Hepatocyte (in vitro differentiated cells): Measurements from ENCODE around the gene CHST14. TPM values are rescaled to one million over a fixed set of nuclear protein-coding genes. Genes with fewer than 3 reads are reported as not detected.

ENCODE experiments used
- DNase-seq: peaks from one replicate; pipeline ENCODE4 v3.0.0-alpha.2; 2016; ENCODE audit warnings: low spot score
- H2AFZ ChIP-seq: fragments of 200-600 bp; sonication (generic); 2 replicates; pipeline ENCODE4 v1.6.0; 2016; ENCODE audit warnings: antibody characterized with exemption, mild to moderate bottlenecking
- H3K27ac ChIP-seq: fragments of 200-600 bp; sonication (generic); 2 replicates; pipeline ENCODE4 v1.5.1; 2016; ENCODE audit warnings: mild to moderate bottlenecking
- H3K27me3 ChIP-seq: fragments of 200-600 bp; sonication (generic); 2 replicates; pipeline ENCODE4 v1.6.1; 2016
- H3K36me3 ChIP-seq: fragments of 200-600 bp; sonication (generic); replicated peaks from 2 replicates; pipeline ENCODE4 v1.5.1; 2016; ENCODE audit warnings: low read depth; ENCODE audit not compliant: insufficient read depth
- H3K4me1 ChIP-seq: fragments of 200-600 bp; sonication (generic); 2 replicates; pipeline ENCODE4 v1.5.1; 2016; ENCODE audit warnings: mild to moderate bottlenecking, moderate library complexity; ENCODE audit not compliant: insufficient read depth
- H3K4me2 ChIP-seq: fragments of 200-600 bp; sonication (generic); 2 replicates; pipeline ENCODE4 v1.6.0; 2016
- H3K4me3 ChIP-seq: fragments of 200-600 bp; sonication (generic); 2 replicates; pipeline ENCODE4 v1.5.1; 2016; ENCODE audit warnings: mild to moderate bottlenecking
- H3K79me2 ChIP-seq: fragments of 200-600 bp; sonication (generic); 2 replicates; pipeline ENCODE4 v1.6.0; 2017; ENCODE audit warnings: mild to moderate bottlenecking
- H3K9me2 ChIP-seq: fragments of 200-600 bp; sonication (generic); replicated peaks from 2 replicates; pipeline ENCODE4 v1.6.0; 2017; ENCODE audit warnings: mild to moderate bottlenecking; ENCODE audit not compliant: insufficient read depth
- H3K9me3 ChIP-seq: fragments of 200-600 bp; sonication (generic); 2 replicates; pipeline ENCODE4 v1.5.1; 2016; ENCODE audit warnings: low read depth, mild to moderate bottlenecking
- H4K20me1 ChIP-seq: fragments of 200-600 bp; sonication (generic); 2 replicates; pipeline ENCODE4 v1.6.0; 2016; ENCODE audit warnings: mild to moderate bottlenecking; ENCODE audit not compliant: insufficient read depth, poor library complexity, severe bottlenecking
- CTCF ChIP-seq: fragments of 200-600 bp; sonication (generic); IDR thresholded peaks from 2 replicates; pipeline ENCODE4 v1.5.1; 2016; ENCODE audit warnings: antibody characterized with exemption, mild to moderate bottlenecking; ENCODE audit not compliant: poor library complexity
- EZH2 ChIP-seq: fragments of 200-600 bp; sonication (generic); IDR thresholded peaks from 2 replicates; pipeline ENCODE4 v1.6.1; 2016; ENCODE audit warnings: antibody characterized with exemption, mild to moderate bottlenecking, borderline replicate concordance
- EZH2phosphoT487 ChIP-seq: fragments of 200-600 bp; sonication (generic); IDR thresholded peaks from one replicate; pipeline ENCODE4 v1.6.1; 2018; ENCODE audit warnings: antibody characterized with exemption, mild to moderate bottlenecking, low read depth, moderate library complexity; ENCODE audit not compliant: unreplicated experiment, severe bottlenecking
- WGBS: methylation state at CpG from one replicate; pipeline ENCODE4 v1.1.6; 2016; ENCODE audit warnings: low lambda C conversion rate; ENCODE audit errors: missing lambda C conversion rate; 5-methylcytosine and 5-hydroxymethylcytosine counted together
- polyA plus RNA-seq: library from polyadenylated mRNA; unstranded; fragments of >200 nt; fragmentation: Nextera tagmentation; extraction: Ambion mirVana; gene quantifications from 2 replicates; pipeline ENCODE4 v1.2.1, GENCODE V29; 2016
- total RNA-seq: library from RNA; depleted of rRNA; stranded (reverse); fragments of >200 nt; gene quantifications from 2 replicates; pipeline ENCODE4 v1.2.3, GENCODE V29; 2014

The CHST14 gene
- total and polyA plus RNA-seq, 2 experiments from 2014 or later, result 15.7 to 16.6 TPM

- peak; percentile 52 for DNase-seq
- H3K79me2 ChIP-seq, result peaks cover 94% of the 10 kb centered on the region
- no peaks in the 10 kb centered on the region for H3K9me2 ChIP-seq
- H2AFZ ChIP-seq, result no peak overlapping the region
- H4K20me1 ChIP-seq, result peaks cover 81% of the 10 kb centered on the region
- 31% methylated on average over 9 of the region's 9 CpGs for WGBS
- no peak overlapping the region for H3K4me3 ChIP-seq
- peaks cover 40% of the 10 kb centered on the region for H3K4me1 ChIP-seq
- H3K4me2 ChIP-seq, result peak overlapping the region; percentile 61
- H3K9me3 ChIP-seq, result no peaks in the 10 kb centered on the region
- H3K27me3 ChIP-seq, result no peaks in the 10 kb centered on the region
- peak overlapping the region; percentile 69 for H3K27ac ChIP-seq
- no peak for TF ChIP-seq EZH2phosphoT487
- TF ChIP-seq EZH2, result no peak
- TF ChIP-seq CTCF, result no peak
- H3K36me3 ChIP-seq, result no peaks in the 10 kb centered on the region
Measured at GRCh38 chr15:40454904-40455391, 15.8 kb upstream of the CHST14 start.

- DNase-seq, result no peak
- no peak overlapping the region for H3K4me2 ChIP-seq
- no peak overlapping the region for H3K4me3 ChIP-seq
- no peaks in the 10 kb centered on the region for H3K36me3 ChIP-seq
- H2AFZ ChIP-seq, result no peak overlapping the region
- peaks cover 38% of the 10 kb centered on the region for H3K4me1 ChIP-seq
- TF ChIP-seq CTCF (no peak), EZH2phosphoT487 (no peak), EZH2 (no peak)
- no peaks in the 10 kb centered on the region for H3K9me2 ChIP-seq
- H3K9me3 ChIP-seq, result no peaks in the 10 kb centered on the region
- peaks cover 89% of the 10 kb centered on the region for H3K79me2 ChIP-seq
- no peak overlapping the region for H3K27ac ChIP-seq
- H4K20me1 ChIP-seq, result peaks cover 77% of the 10 kb centered on the region
- no peaks in the 10 kb centered on the region for H3K27me3 ChIP-seq
- WGBS, result 60% methylated on average over 7 of the region's 7 CpGs
Measured at GRCh38 chr15:40456299-40456712, 14.5 kb upstream of the CHST14 start.

GRCh38 chr15:40456738-40457137, 14.0 kb upstream of the CHST14 start:
- H3K4me2 ChIP-seq, result no peak overlapping the region
- WGBS, result 86% methylated on average over 4 of the region's 4 CpGs
- H2AFZ ChIP-seq, result no peak overlapping the region
- H3K79me2 ChIP-seq, result peaks cover 84% of the 10 kb centered on the region
- DNase-seq, result no peak
- no peak overlapping the region for H3K27ac ChIP-seq
- H3K4me3 ChIP-seq, result no peak overlapping the region
- H3K9me3 ChIP-seq, result no peaks in the 10 kb centered on the region
- no peaks in the 10 kb centered on the region for H3K36me3 ChIP-seq
- TF ChIP-seq EZH2phosphoT487, result no peak
- no peak for TF ChIP-seq CTCF
- no peak for TF ChIP-seq EZH2
- H3K4me1 ChIP-seq, result peaks cover 34% of the 10 kb centered on the region
- H3K9me2 ChIP-seq, result no peaks in the 10 kb centered on the region
- H4K20me1 ChIP-seq, result peaks cover 74% of the 10 kb centered on the region
- no peaks in the 10 kb centered on the region for H3K27me3 ChIP-seq
